Measurements from ENCODE around the gene VPS16. TPM values are rescaled to one million over a fixed set of nuclear protein-coding genes. Genes with fewer than 3 reads are reported as not detected.
A peak's percentile ranks its signal among the peaks of the same experiment; 100 is the strongest.

Gene VPS16
- polyA plus RNA-seq, 3 donors from 2014 or later: 61.8 to 81.3 (median 76.5) TPM

DNA sequence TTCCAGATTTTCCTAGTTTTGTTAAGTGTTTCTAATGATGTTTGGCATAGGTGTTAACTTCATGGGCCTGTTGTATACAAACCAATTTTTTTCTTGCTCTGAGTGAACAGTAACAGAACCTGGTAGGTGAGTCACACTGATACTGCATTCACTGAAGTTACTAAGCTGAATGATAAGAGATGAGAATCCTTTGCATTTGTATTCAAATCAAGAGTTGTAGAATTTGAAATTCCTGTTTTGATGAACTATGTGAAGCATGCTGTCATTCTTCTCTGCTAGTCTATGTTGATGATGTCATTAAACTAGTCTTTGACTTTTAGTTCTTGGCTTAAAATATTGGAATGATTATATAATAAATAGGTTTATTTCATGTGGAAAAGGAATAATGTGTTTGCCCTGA, 70.7 kb downstream of the VPS16 start:
- H3K36me3 Mint-ChIP-seq: no peaks in the 10 kb centered on the region
- no peaks in the 10 kb centered on the region for H3K27me3 Mint-ChIP-seq (ENCODE audit: low read depth in 3 of 3)
- H3K4me3 Mint-ChIP-seq: no peak overlapping the region
- DNase-seq: no peak
- H3K27ac Mint-ChIP-seq: peak overlapping the region in 1 of 6 donors; percentile 47
- H3K4me1 Mint-ChIP-seq: peaks cover 6 to 64% of the 10 kb centered on the region in 2 donors
- H3K9me3 Mint-ChIP-seq: no peaks in the 10 kb centered on the region

GRCh38 chr20:2914160-2914559, 73.6 kb downstream of the VPS16 start:
- H3K36me3 Mint-ChIP-seq: peaks cover 0 to 3% (median 0%) of the 10 kb centered on the region in 3 donors
- H3K4me1 Mint-ChIP-seq: peaks cover 21 to 55% of the 10 kb centered on the region in 2 donors
- H3K27ac Mint-ChIP-seq: peak overlapping the region in 2 of 6 donors; percentile 4 to 7
- no peaks in the 10 kb centered on the region for H3K9me3 Mint-ChIP-seq
- H3K4me3 Mint-ChIP-seq: no peak overlapping the region
- H3K27me3 Mint-ChIP-seq (ENCODE audit: low read depth in 3 of 3): no peaks in the 10 kb centered on the region
- DNase-seq: no peak

Other genes starting within 250 kb of the VPS16 start
- 10 to 100 TPM; 69.5 to 94.8 (median 71.2) TPM for gene NOP56, start 188.1 kb upstream of the VPS16 start, polyA plus RNA-seq
- 100 to 1,000 TPM; 110 to 185 (median 133) TPM for gene IDH3B, start 176.5 kb upstream of the VPS16 start, polyA plus RNA-seq
- 1 to 10 TPM; 1.3 to 1.8 (median 1.7) TPM for gene EBF4, start 148.0 kb upstream of the VPS16 start, polyA plus RNA-seq
- gene CPXM1, start 40.1 kb upstream of the VPS16 start, polyA plus RNA-seq: 1 to 10 TPM in 1 of 3 donors, under 1 TPM in 1, not detected in 1; 0.74 to 1.2 TPM
- not detected for gene C20orf141, start 25.8 kb upstream of the VPS16 start, polyA plus RNA-seq
- not detected for gene TMEM239, start 24.4 kb upstream of the VPS16 start, polyA plus RNA-seq
- gene PCED1A, start 90 bp upstream of the VPS16 start, polyA plus RNA-seq: 10 to 100 TPM; 21.9 to 24.1 (median 23.4) TPM
- gene PTPRA, start 32.7 kb downstream of the VPS16 start, polyA plus RNA-seq: 10 to 100 TPM; 39.5 to 63.5 (median 60.0) TPM
- not detected for gene GNRH2, start 202.9 kb downstream of the VPS16 start, polyA plus RNA-seq
- 10 to 100 TPM; 65.2 to 76.5 (median 70.7) TPM for gene MRPS26, start 205.3 kb downstream of the VPS16 start, polyA plus RNA-seq
- gene OXT, start 230.9 kb downstream of the VPS16 start, polyA plus RNA-seq: 1 to 10 TPM in 1 of 3 donors, not detected in 2; 1.1 TPM
- gene AVP, start 244.0 kb downstream of the VPS16 start, polyA plus RNA-seq: not detected